CD14-positive monocyte (primary cell): ENCODE results near the gene MBP. TPM values are rescaled to one million over a fixed set of nuclear protein-coding genes. Genes with fewer than 3 reads are reported as not detected.

Source experiments
- DNase-seq, 3 donors: peaks; one replicate each; pipeline ENCODE4 v3.0.0-alpha.2; 2011 to 2022
- H2AFZ ChIP-seq: 2 replicates; pipeline ENCODE4 v1.6.0; 2012; ENCODE audit warnings: mild to moderate bottlenecking, low read depth, low read length, inconsistent platforms; ENCODE audit not compliant: insufficient read depth, poor library complexity, severe bottlenecking
- H3K27ac ChIP-seq, 2 donors: 1 replicate in 1 of 2; 2 replicates in 1 of 2; pipeline ENCODE4 v1.5.1; 2012 to 2013; ENCODE audit warnings: low read length in 2 of 2, control low read depth in 1 of 2, inconsistent platforms in 1 of 2, low read depth in 1 of 2, mild to moderate bottlenecking in 1 of 2
- H3K27me3 ChIP-seq, 2 donors: one replicate each; pipeline versions ENCODE4 v1.6.0 to v1.6.1; 2011 to 2013; ENCODE audit warnings: low read length in 2 of 2; ENCODE audit not compliant: control insufficient read depth in 2 of 2, insufficient read depth in 2 of 2
- H3K36me3 ChIP-seq, 2 donors: replicated peaks in 1 of 2; 1 replicate in 1 of 2; 2 replicates in 1 of 2; pipeline versions ENCODE4 v1.5.1 to v1.6.1; 2012 to 2013; ENCODE audit warnings: low read length in 2 of 2, control low read depth in 1 of 2, inconsistent platforms in 1 of 2, mild to moderate bottlenecking in 1 of 2; ENCODE audit not compliant: insufficient read depth in 2 of 2, control insufficient read depth in 1 of 2
- H3K4me1 ChIP-seq, 2 donors: 1 replicate in 1 of 2; 2 replicates in 1 of 2; pipeline versions ENCODE4 v1.5.1 to v1.6.1; 2012 to 2013; ENCODE audit warnings: low read length in 2 of 2, control low read depth in 1 of 2, inconsistent platforms in 1 of 2, mild to moderate bottlenecking in 1 of 2, moderate library complexity in 1 of 2; ENCODE audit not compliant: insufficient read depth in 2 of 2, control insufficient read depth in 1 of 2
- H3K4me2 ChIP-seq: replicated peaks from 2 replicates; pipeline ENCODE3; 2012; ENCODE audit warnings: low read length, moderate library complexity, mild to moderate bottlenecking; ENCODE audit not compliant: poor library complexity, severe bottlenecking; ENCODE audit errors: extremely low read depth
- H3K4me3 ChIP-seq, 3 experiments: fragments of 200-600 bp in 1 of 3; sonication (generic) in 1 of 3; replicated peaks in 1 of 3; 1 replicate in 2 of 3; 2 replicates in 1 of 3; pipeline ENCODE4 v1.5.1; 2011 to 2013; ENCODE audit warnings: low read length in 3 of 3, mild to moderate bottlenecking in 3 of 3, control low read depth in 2 of 3, low read depth in 2 of 3, inconsistent platforms in 1 of 3, moderate library complexity in 1 of 3
- H3K79me2 ChIP-seq: 2 replicates; pipeline ENCODE4 v1.6.0; 2012; ENCODE audit warnings: mild to moderate bottlenecking, control low read depth, inconsistent platforms, low read length, moderate library complexity; ENCODE audit not compliant: insufficient read depth
- H3K9ac ChIP-seq: 2 replicates; pipeline ENCODE4 v1.6.0; 2017; ENCODE audit warnings: low read length, mild to moderate bottlenecking; ENCODE audit not compliant: insufficient read depth, poor library complexity, severe bottlenecking
- H3K9me3 ChIP-seq, 2 donors: replicated peaks in 1 of 2; 1 replicate in 1 of 2; 2 replicates in 1 of 2; pipeline versions ENCODE4 v1.5.1 to v1.6.1; 2012 to 2013; ENCODE audit warnings: low read length in 2 of 2, control low read depth in 1 of 2; ENCODE audit not compliant: control insufficient read depth in 1 of 2, insufficient read depth in 1 of 2
- H4K20me1 ChIP-seq: 2 replicates; pipeline ENCODE4 v1.6.0; 2012; ENCODE audit warnings: mild to moderate bottlenecking, low read length, control low read depth, moderate library complexity; ENCODE audit not compliant: insufficient read depth
- H3K27ac Mint-ChIP-seq, 7 donors: one replicate each; pipeline ENCODE4 v1.8.0; 2020; ENCODE audit warnings: mild to moderate bottlenecking in 7 of 7, mixed read lengths in 7 of 7, moderate library complexity in 6 of 7, inconsistent platforms in 2 of 7
- H3K27me3 Mint-ChIP-seq, 3 donors: one replicate each; pipeline ENCODE4 v1.8.0; 2021 to 2022; ENCODE audit warnings: low read depth in 3 of 3, mild to moderate bottlenecking in 3 of 3, mixed read lengths in 3 of 3, moderate library complexity in 3 of 3, inconsistent platforms in 1 of 3
- H3K36me3 Mint-ChIP-seq, 2 donors: one replicate each; pipeline ENCODE4 v1.8.0; 2020; ENCODE audit warnings: mixed read lengths in 2 of 2, inconsistent platforms in 1 of 2, mild to moderate bottlenecking in 1 of 2
- H3K4me1 Mint-ChIP-seq: one replicate; pipeline ENCODE4 v1.8.0; 2020; ENCODE audit warnings: mild to moderate bottlenecking, mixed read lengths
- H3K4me3 Mint-ChIP-seq, 2 donors: one replicate each; pipeline ENCODE4 v1.8.0; 2020; ENCODE audit warnings: mild to moderate bottlenecking in 2 of 2, mixed read lengths in 2 of 2, moderate library complexity in 1 of 2
- H3K9me3 Mint-ChIP-seq, 7 donors: one replicate each; pipeline ENCODE4 v1.8.0; 2020 to 2022; ENCODE audit warnings: mixed read lengths in 7 of 7, mild to moderate bottlenecking in 6 of 7, moderate library complexity in 6 of 7, inconsistent platforms in 2 of 7
- WGBS: methylation state at CpG from one replicate; pipeline ENCODE4 v1.1.5; 2013; ENCODE audit warnings: missing lambda C conversion rate; ENCODE audit not compliant: insufficient coverage; 5-methylcytosine and 5-hydroxymethylcytosine counted together
- intact Hi-C, 2 donors: fragments of 100-400 bp; cut with micrococcal nuclease; formaldehyde crosslinking; loops; one replicate each; pipeline versions ENCODE4 v1.15.0 to v1.15.1; 2023
- polyA plus RNA-seq, 3 donors: library from polyadenylated mRNA; depleted of rRNA in 1 of 3; unstranded in 2 of 3; stranded (reverse) in 1 of 3; fragments of 300-500 nt in 2 of 3; fragments of >200 nt in 1 of 3; fragmentation: Illumina TruSeq in 2 of 3; gene quantifications; 1 replicate in 2 of 3; 2 replicates in 1 of 3; pipeline ENCODE4 v1.2.3, GENCODE V29; 2012 to 2021
- TF ChIP-seq, protein P1 (sequence below): fragments of 200-600 bp; IDR thresholded peaks from one replicate; pipeline ENCODE4 v1.8.0; 2022; ENCODE audit warnings: antibody characterized with exemption, mild to moderate bottlenecking

The MBP gene
- polyA plus RNA-seq, 3 donors: 47.7 to 81.0 (median 50.4) TPM

- WGBS: 89% methylated on average over 2 of the region's 3 CpGs
- H3K9me3 Mint-ChIP-seq: no peaks in the 10 kb centered on the region
- H3K27ac Mint-ChIP-seq: peak overlapping the region; percentile 26 to 98 (median 84)
- H3K4me2 ChIP-seq: peak overlapping the region; percentile 26
- intact Hi-C loops: loop anchor here in 1 of 2 donors (10.0 kb wide), 1 partner anchor 101 kb away; no protein-coding TSS in a partner anchor
- H3K27me3 Mint-ChIP-seq: peaks cover 0 to 5% (median 0%) of the 10 kb centered on the region in 3 donors
- H3K4me1 Mint-ChIP-seq: peaks cover 92% of the 10 kb centered on the region
- H2AFZ ChIP-seq: no peak overlapping the region
- H3K4me3 ChIP-seq: peak overlapping the region in 1 of 3 experiments; percentile 18
- TF ChIP-seq, protein P1, sequence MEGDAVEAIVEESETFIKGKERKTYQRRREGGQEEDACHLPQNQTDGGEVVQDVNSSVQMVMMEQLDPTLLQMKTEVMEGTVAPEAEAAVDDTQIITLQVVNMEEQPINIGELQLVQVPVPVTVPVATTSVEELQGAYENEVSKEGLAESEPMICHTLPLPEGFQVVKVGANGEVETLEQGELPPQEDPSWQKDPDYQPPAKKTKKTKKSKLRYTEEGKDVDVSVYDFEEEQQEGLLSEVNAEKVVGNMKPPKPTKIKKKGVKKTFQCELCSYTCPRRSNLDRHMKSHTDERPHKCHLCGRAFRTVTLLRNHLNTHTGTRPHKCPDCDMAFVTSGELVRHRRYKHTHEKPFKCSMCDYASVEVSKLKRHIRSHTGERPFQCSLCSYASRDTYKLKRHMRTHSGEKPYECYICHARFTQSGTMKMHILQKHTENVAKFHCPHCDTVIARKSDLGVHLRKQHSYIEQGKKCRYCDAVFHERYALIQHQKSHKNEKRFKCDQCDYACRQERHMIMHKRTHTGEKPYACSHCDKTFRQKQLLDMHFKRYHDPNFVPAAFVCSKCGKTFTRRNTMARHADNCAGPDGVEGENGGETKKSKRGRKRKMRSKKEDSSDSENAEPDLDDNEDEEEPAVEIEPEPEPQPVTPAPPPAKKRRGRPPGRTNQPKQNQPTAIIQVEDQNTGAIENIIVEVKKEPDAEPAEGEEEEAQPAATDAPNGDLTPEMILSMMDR: no peak
- H3K27ac ChIP-seq: peak overlapping the region in 1 of 2 donors; percentile 99
- peaks cover 80 to 94% of the 10 kb centered on the region in 2 donors for H3K4me1 ChIP-seq
- H3K36me3 ChIP-seq: peaks cover 16 to 21% of the 10 kb centered on the region in 2 donors
- DNase-seq: no peak
- H3K27me3 ChIP-seq: no peaks in the 10 kb centered on the region
- peaks cover 76% of the 10 kb centered on the region for H3K79me2 ChIP-seq
- no peak overlapping the region for H3K9ac ChIP-seq
- H3K4me3 Mint-ChIP-seq: peak overlapping the region; percentile 22 to 37
- no peaks in the 10 kb centered on the region for H4K20me1 ChIP-seq
- H3K9me3 ChIP-seq: no peaks in the 10 kb centered on the region
- peaks cover 50 to 57% of the 10 kb centered on the region in 2 donors for H3K36me3 Mint-ChIP-seq
These were observed 26.9 kb downstream of the MBP start for GRCh38 chr18:77105680-77106079.

DNA sequence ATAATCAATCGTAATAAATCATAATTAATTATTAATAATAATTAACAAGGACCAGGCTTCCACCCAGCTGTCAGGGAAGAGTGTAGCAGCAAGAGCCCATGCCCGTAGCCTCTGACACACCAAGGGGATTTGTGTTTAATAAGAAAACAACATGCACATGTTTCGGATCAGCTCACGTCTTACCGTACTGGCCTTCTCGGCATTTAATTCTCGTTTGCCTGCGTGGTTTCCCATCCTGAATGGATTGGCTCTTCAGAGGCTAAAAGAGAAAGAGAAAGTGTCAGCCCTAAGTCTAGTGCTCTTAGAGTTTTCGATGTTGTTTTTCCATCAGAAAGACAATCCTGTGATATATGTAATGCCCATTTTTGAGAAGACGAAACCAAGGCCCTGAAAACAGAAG, 27.6 kb downstream of the MBP start:
- H3K4me3 Mint-ChIP-seq: no peak overlapping the region
- Histone ChIP-seq H3K36me3 (peaks cover 16 to 27% of the 10 kb centered on the region in 2 donors), H3K27me3 (no peaks in the 10 kb centered on the region), H3K9me3 (no peaks in the 10 kb centered on the region), H3K79me2 (peaks cover 76% of the 10 kb centered on the region), H3K4me1 (peaks cover 80 to 94% of the 10 kb centered on the region in 2 donors), H4K20me1 (no peaks in the 10 kb centered on the region), H3K27ac (peak overlapping the region in 1 of 2 donors; percentile 99), H3K4me3 (no peak overlapping the region), H2AFZ (no peak overlapping the region), H3K9ac (no peak overlapping the region), H3K4me2 (no peak overlapping the region)
- no peaks in the 10 kb centered on the region for H3K9me3 Mint-ChIP-seq
- TF ChIP-seq, protein P1: no peak
- H3K4me1 Mint-ChIP-seq: peaks cover 93% of the 10 kb centered on the region
- H3K36me3 Mint-ChIP-seq: peaks cover 50 to 57% of the 10 kb centered on the region in 2 donors
- intact Hi-C loops: loop anchor here in 1 of 2 donors (10.0 kb wide), 1 partner anchor 100 kb away; no protein-coding TSS in a partner anchor
- DNase-seq: no peak
- H3K27me3 Mint-ChIP-seq: peaks cover 0 to 5% (median 0%) of the 10 kb centered on the region in 3 donors
- 65% methylated on average over 6 of the region's 10 CpGs for WGBS
- peak overlapping the region in 5 of 7 donors; percentile 57 to 98 (median 75) for H3K27ac Mint-ChIP-seq
